Posterior vena cava (tissue), 2 donors: ENCODE measurements around the gene PSMC6. TPM values are rescaled to one million over a fixed set of nuclear protein-coding genes. Genes with fewer than 3 reads are reported as not detected.
"Not testable (repeated sequence)": the region's sequence is repeated elsewhere in the genome, so short reads cannot be mapped to it uniquely, and the experiment has no call there.

Experiments used
- DNase-seq: peaks from one replicate; pipeline ENCODE4 v3.0.0-alpha.2; 2020; ENCODE audit warnings: low spot score
- intact Hi-C, 2 donors: fragments of 100-400 bp; cut with DNase I; formaldehyde crosslinking; loops; one replicate each; pipeline versions ENCODE4 v1.14.1 to v1.14.2; 2022 to 2023
- total RNA-seq, 2 donors: library from RNA; stranded (reverse); fragmentation: NEBNext Ultra II Directional; extraction: Animal tissue kit (Norgen Biotek cat#: 25700); gene quantifications; one replicate each; pipeline ENCODE4 v1.2.1, GENCODE V29; 2021
- donor health status: DM: yes; HTN: yes; CAD: no.
- donor health status: DM: yes; HTN: yes; CAD: no.

The PSMC6 gene
- total RNA-seq, 2 donors from 2014 or later: 69.4 to 94.9 TPM

GRCh38 chr14:52703664-52704063, 3.3 kb upstream of the PSMC6 start:
- intact Hi-C loops: no loop called here
- DNase-seq: no peak

- DNase-seq: no peak
- intact Hi-C loops: no loop called here
These were observed 714 bp upstream of the PSMC6 start for GRCh38 chr14:52706286-52706685.

GRCh38 chr14:52711666-52712065, 4.7 kb downstream of the PSMC6 start:
- no peak for DNase-seq

GRCh38 chr14:52716155-52716554, 9.2 kb downstream of the PSMC6 start:
- intact Hi-C loops: no loop called here
- no peak for DNase-seq

More at GRCh38 chr14:52711666-52712065, 4.7 kb downstream of the PSMC6 start:
- intact Hi-C loops: no loop called here

- intact Hi-C loops: no loop called here
- DNase-seq: no peak
These were observed 16.7 kb downstream of the PSMC6 start for GRCh38 chr14:52723514-52724359.

GRCh38 chr14:52724360-52724644, 17.3 kb downstream of the PSMC6 start:
- intact Hi-C loops: no loop called here

GRCh38 chr14:52727509-52727908, 20.5 kb downstream of the PSMC6 start:
- intact Hi-C loops, DNase-seq: not testable (repeated sequence)

More at GRCh38 chr14:52724360-52724644, 17.3 kb downstream of the PSMC6 start:
- no peak for DNase-seq

- intact Hi-C loops, DNase-seq: not testable (repeated sequence)
These were observed 22.0 kb downstream of the PSMC6 start for GRCh38 chr14:52729035-52729434.

GRCh38 chr14:52729585-52729924, 22.6 kb downstream of the PSMC6 start:
- intact Hi-C loops: no loop called here
- no peak for DNase-seq

- intact Hi-C loops: loop anchor here in 1 of 2 donors (10.0 kb wide), 1 partner anchor 55 kb away; no protein-coding TSS in a partner anchor
- DNase-seq: peak; percentile 99
These were observed 23.1 kb downstream of the PSMC6 start, which contains the start of gene STYX for GRCh38 chr14:52729925-52730708. Gene STYX, plus strand, starts transcription at chr14:52730166. Its CDS starts 309 bp downstream, at chr14:52730475.

- intact Hi-C loops: loop anchor here in 1 of 2 donors (10.0 kb wide), 1 partner anchor 54 kb away; no protein-coding TSS in a partner anchor
- DNase-seq: no peak
These were observed 23.7 kb downstream of the PSMC6 start for GRCh38 chr14:52730709-52731111.

- DNase-seq: no peak
- intact Hi-C loops: loop anchor here in 1 of 2 donors (10.0 kb wide), 1 partner anchor 51 kb away; no protein-coding TSS in a partner anchor
These were observed 26.8 kb downstream of the PSMC6 start for GRCh38 chr14:52733824-52734223.

- intact Hi-C loops: loop anchor here in 1 of 2 donors (10.0 kb wide), 1 partner anchor 49 kb away; no protein-coding TSS in a partner anchor
These were observed 29.0 kb downstream of the PSMC6 start for GRCh38 chr14:52735921-52736489.

GRCh38 chr14:52738409-52738808, 31.4 kb downstream of the PSMC6 start:
- intact Hi-C loops: loop anchor here in 1 of 2 donors (10.0 kb wide), 1 partner anchor 46 kb away; no protein-coding TSS in a partner anchor
- no peak for DNase-seq

More at GRCh38 chr14:52735921-52736489, 29.0 kb downstream of the PSMC6 start:
- no peak for DNase-seq

- DNase-seq: no peak
- intact Hi-C loops: no loop called here
These were observed 33.8 kb downstream of the PSMC6 start for GRCh38 chr14:52740751-52741150.

GRCh38 chr14:52741865-52742264, 34.9 kb downstream of the PSMC6 start:
- no peak for DNase-seq
- intact Hi-C loops: no loop called here

- no peak for DNase-seq
- intact Hi-C loops: no loop called here
These were observed 41.8 kb downstream of the PSMC6 start for GRCh38 chr14:52748647-52749292.

GRCh38 chr14:52755607-52756316, 48.8 kb downstream of the PSMC6 start:
- intact Hi-C loops: no loop called here
- DNase-seq: no peak

GRCh38 chr14:52759145-52759544, 52.1 kb downstream of the PSMC6 start:
- intact Hi-C loops: no loop called here

More at GRCh38 chr14:52759145-52759544, 52.1 kb downstream of the PSMC6 start:
- DNase-seq: no peak
